Panc1 (cell line): Measurements from ENCODE around the gene RPS6KL1. TPM values are rescaled to one million over a fixed set of nuclear protein-coding genes. Genes with fewer than 3 reads are reported as not detected.

Experiments used
- ATAC-seq: fragments of 200-7000 bp; cut with Tn5 transposase; 2 replicates; pipeline ENCODE4 v1.9.1; 2020; ENCODE audit warnings: mild to moderate bottlenecking, moderate library complexity
- BruUV-seq: library from RNA; stranded (reverse); fragments of 400-500 nt; replicated peaks from 2 replicates; lab custom pipeline; 2021; lab: Mats Ljungman, UMichigan
- CTCF ChIA-PET: fragments of 300-600 bp; sonication (Branson Sonifier 250); formaldehyde crosslinking; loops from one replicate; lab custom pipeline; 2022; ENCODE audit warnings: antibody characterized with exemption; lab: Charles Lee
- POLR2A ChIA-PET: fragments of 300-600 bp; sonication (Branson Sonifier 250); formaldehyde crosslinking; loops from one replicate; lab custom pipeline; 2022; ENCODE audit warnings: antibody characterized with exemption; lab: Charles Lee
- DNase-seq: peaks from one replicate; pipeline ENCODE4 v3.0.0-alpha.2; 2010; ENCODE audit warnings: low read depth, low spot score
- H3K27ac ChIP-seq: 2 replicates; pipeline ENCODE4 v1.5.1; 2011; ENCODE audit warnings: mild to moderate bottlenecking, low read length, inconsistent platforms
- H3K27me3 ChIP-seq: fragments of 200-500 bp; sonication (Bioruptor generic); 2 replicates; pipeline ENCODE4 v1.6.0; 2014; ENCODE audit warnings: low read length, inconsistent platforms; ENCODE audit not compliant: control insufficient read depth, insufficient read depth
- H3K36me3 ChIP-seq: fragments of 200-500 bp; sonication (Bioruptor generic); 2 replicates; pipeline ENCODE4 v1.5.1; 2014; ENCODE audit warnings: inconsistent platforms, mild to moderate bottlenecking, low read length, moderate library complexity; ENCODE audit not compliant: control insufficient read depth, insufficient read depth
- H3K4me1 ChIP-seq: 2 replicates; pipeline ENCODE4 v1.5.1; 2011; ENCODE audit warnings: inconsistent platforms, mild to moderate bottlenecking, low read length, moderate library complexity; ENCODE audit not compliant: control insufficient read depth, insufficient read depth
- H3K4me3 ChIP-seq, 2 experiments: 2 replicates each; pipeline ENCODE4 v1.5.1; 2011 to 2012; ENCODE audit warnings: low read depth in 2 of 2, low read length in 2 of 2, mild to moderate bottlenecking in 2 of 2, inconsistent platforms in 1 of 2, moderate library complexity in 1 of 2
- H3K9me3 ChIP-seq: fragments of 200-500 bp; sonication (Bioruptor generic); 2 replicates; pipeline ENCODE4 v1.5.1; 2014; ENCODE audit warnings: low read depth, mild to moderate bottlenecking, inconsistent platforms, low read length, moderate library complexity; ENCODE audit not compliant: control insufficient read depth, insufficient read depth
- CTCF ChIP-seq: fragments of 450-650 bp; IDR thresholded peaks from 2 replicates; pipeline ENCODE4 v1.5.1; 2017; ENCODE audit warnings: mild to moderate bottlenecking
- POLR2AphosphoS5 ChIP-seq: IDR thresholded peaks from 2 replicates; pipeline ENCODE4 v1.6.1; 2012; ENCODE audit warnings: mild to moderate bottlenecking, low read depth, low read length, moderate library complexity
- REST ChIP-seq, 2 experiments: IDR thresholded peaks; 2 replicates each; pipeline ENCODE4 v1.6.1; 2011 to 2012; ENCODE audit warnings: low read depth in 2 of 2, control low read depth in 1 of 2, low read length in 1 of 2, mild to moderate bottlenecking in 1 of 2, moderate library complexity in 1 of 2; ENCODE audit not compliant: insufficient read depth in 1 of 2
- SIN3A ChIP-seq: IDR thresholded peaks from 2 replicates; pipeline ENCODE4 v1.6.1; 2012; ENCODE audit warnings: low read depth, mild to moderate bottlenecking, low read length, moderate library complexity, borderline replicate concordance; ENCODE audit not compliant: insufficient read depth
- TCF7L2 ChIP-seq: IDR thresholded peaks from 2 replicates; pipeline ENCODE4 v1.6.1; 2011; ENCODE audit warnings: mild to moderate bottlenecking, low read depth, low read length, inconsistent platforms
- in situ Hi-C: cut with HindIII; loops from 2 replicates; pipeline ENCODE4 v1.10.0; 2016; ENCODE audit warnings: low sequenced_read_pairs, low pct_unique_long_range_greater_than_20kb
- intact Hi-C: fragments of 100-400 bp; cut with micrococcal nuclease; formaldehyde crosslinking; loops from one replicate; pipeline ENCODE4 v1.10.0; 2022; ENCODE audit not compliant: unreplicated experiment
- total RNA-seq: library from RNA; stranded (reverse); gene quantifications from one replicate; pipeline ENCODE4 v1.2.1, GENCODE V29; 2021; ENCODE audit not compliant: unreplicated experiment

Gene RPS6KL1
- total RNA-seq, 1 experiment from 2014 or later, result 14.9 TPM

- DNase-seq (no peak), ATAC-seq (no peak)
- Histone ChIP-seq H3K4me3 (no peak overlapping the region), H3K27ac (no peak overlapping the region), H3K4me1 (0 out of 2 replicates have a peak, but pooled peaks cover 3% of the 10 kb centered on the region), H3K27me3 (no peaks in the 10 kb centered on the region), H3K36me3 (no peaks in the 10 kb centered on the region), H3K9me3 (no peaks in the 10 kb centered on the region)
- intact Hi-C loops, result no loop called here
- TF ChIP-seq POLR2AphosphoS5 (no peak), SIN3A (no peak)
- POLR2A ChIA-PET, result interaction anchor here (0.5 kb wide), 1 partner anchor 144 kb away, joined by 7 read pairs; no protein-coding TSS in a partner anchor
- CTCF ChIA-PET, result no interaction called here
- in situ Hi-C loops, result no loop called here
- no TSS peak for BruUV-seq
Measured at GRCh38 chr14:74960736-74961135, 37.7 kb upstream of the RPS6KL1 start.

DNA sequence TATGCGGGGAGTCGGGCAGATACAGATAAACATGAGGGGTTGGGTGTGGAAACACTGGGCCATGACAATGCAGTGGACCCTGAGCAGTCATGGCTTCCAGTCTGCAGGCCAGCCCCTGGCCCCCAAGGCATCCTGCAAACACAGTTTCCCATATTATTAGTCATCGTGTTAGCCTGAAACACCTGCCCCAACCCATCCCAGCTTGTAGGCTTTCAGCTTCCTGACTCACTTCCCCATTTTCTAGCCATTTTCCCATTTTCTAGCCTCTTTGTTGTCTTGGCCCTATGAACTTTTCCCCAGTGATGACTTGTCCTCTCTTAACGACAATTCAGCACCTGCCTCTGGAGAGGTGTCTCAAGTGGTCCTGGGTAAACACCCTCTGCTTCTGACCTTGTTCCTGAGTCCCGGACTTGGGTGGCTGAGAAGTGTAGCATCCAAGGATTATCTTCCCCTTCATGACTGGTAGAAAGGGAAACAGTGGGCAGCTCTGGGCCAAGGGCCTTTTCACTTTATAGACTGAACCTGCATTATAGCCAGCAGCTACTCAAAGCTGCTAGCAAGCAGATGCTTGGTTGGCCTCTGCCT is 36.6 kb upstream of the RPS6KL1 start:
- intact Hi-C loops, result no loop called here
- no peak overlapping the region for H3K4me3 ChIP-seq
- H3K27ac ChIP-seq, result no peak overlapping the region
- ATAC-seq (no peak), DNase-seq (no peak)
- H3K9me3 ChIP-seq, result no peaks in the 10 kb centered on the region
- CTCF ChIA-PET, result no interaction called here
- POLR2A ChIA-PET, result no interaction called here
- TF ChIP-seq REST (IDR thresholded peaks at IDR 0.05; ENCODE audit: insufficient read depth in 1 of 2, low read depth in 2 of 2, low read length in 1 of 2) (no peak), TCF7L2 (no peak), POLR2AphosphoS5 (no peak), SIN3A (no peak), CTCF (no peak)
- H3K27me3 ChIP-seq, result no peaks in the 10 kb centered on the region
- no TSS peak for BruUV-seq
- no peaks in the 10 kb centered on the region for H3K36me3 ChIP-seq
- in situ Hi-C loops, result no loop called here
- 0 out of 2 replicates have a peak, but pooled peaks cover 3% of the 10 kb centered on the region for H3K4me1 ChIP-seq
